Osteocyte (in vitro differentiated cells): ENCODE data around the gene APOL5. TPM values are rescaled to one million over a fixed set of nuclear protein-coding genes. Genes with fewer than 3 reads are reported as not detected.

ENCODE experiments used
- DNase-seq: peaks from one replicate; pipeline ENCODE4 v3.0.0; 2021; ENCODE audit warnings: mixed read lengths; ENCODE audit not compliant: unreplicated experiment; ENCODE audit errors: extremely low spot score
- H3K27ac Mint-ChIP-seq: one replicate; pipeline ENCODE4 v1.8.0; 2021; ENCODE audit warnings: mild to moderate bottlenecking, mixed read lengths; ENCODE audit not compliant: unreplicated experiment
- H3K27me3 Mint-ChIP-seq: one replicate; pipeline ENCODE4 v1.8.0; 2021; ENCODE audit warnings: mixed read lengths; ENCODE audit not compliant: unreplicated experiment
- H3K36me3 Mint-ChIP-seq: one replicate; pipeline ENCODE4 v1.8.0; 2021; ENCODE audit warnings: mixed read lengths; ENCODE audit not compliant: unreplicated experiment
- H3K4me1 Mint-ChIP-seq: one replicate; pipeline ENCODE4 v1.8.0; 2021; ENCODE audit warnings: mixed read lengths; ENCODE audit not compliant: unreplicated experiment
- H3K4me3 Mint-ChIP-seq: one replicate; pipeline ENCODE4 v1.8.0; 2021; ENCODE audit warnings: mild to moderate bottlenecking, moderate library complexity, mixed read lengths; ENCODE audit not compliant: unreplicated experiment
- H3K9me3 Mint-ChIP-seq: one replicate; pipeline ENCODE4 v1.8.0; 2021; ENCODE audit warnings: mixed read lengths; ENCODE audit not compliant: unreplicated experiment
- total RNA-seq: library from RNA; stranded (reverse); gene quantifications from 2 replicates; pipeline ENCODE4 v1.2.1, GENCODE V29; 2021
- TF ChIP-seq, protein P1 (sequence below): fragments of 200-600 bp; sonication (generic); IDR thresholded peaks from 2 replicates; pipeline ENCODE4 v1.5.0; 2021; ENCODE audit warnings: antibody characterized with exemption, mild to moderate bottlenecking, moderate library complexity

Gene APOL5
- total RNA-seq, 1 donor from 2014 or later: not detected

DNA sequence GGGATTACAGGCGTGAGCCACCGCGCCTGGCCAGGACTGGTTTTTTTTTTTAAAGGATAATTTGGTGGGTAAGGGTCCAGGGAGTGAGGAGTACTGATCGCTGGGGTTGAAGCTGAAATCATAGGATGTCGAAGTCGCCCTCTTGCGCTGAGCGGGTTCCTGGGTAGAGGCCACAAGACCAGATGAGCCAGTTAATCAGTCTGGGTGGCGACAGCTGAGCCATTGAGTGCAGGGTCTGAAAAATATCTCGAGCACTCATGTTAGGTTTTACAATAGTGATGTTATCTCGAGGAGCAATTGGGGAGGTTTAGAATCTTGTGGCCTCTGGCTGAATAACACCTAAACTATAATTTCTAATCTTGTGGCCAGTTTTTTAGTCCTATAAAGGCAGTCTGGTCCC lies 7.8 kb downstream of the APOL5 start:
- TF ChIP-seq, protein P1, sequence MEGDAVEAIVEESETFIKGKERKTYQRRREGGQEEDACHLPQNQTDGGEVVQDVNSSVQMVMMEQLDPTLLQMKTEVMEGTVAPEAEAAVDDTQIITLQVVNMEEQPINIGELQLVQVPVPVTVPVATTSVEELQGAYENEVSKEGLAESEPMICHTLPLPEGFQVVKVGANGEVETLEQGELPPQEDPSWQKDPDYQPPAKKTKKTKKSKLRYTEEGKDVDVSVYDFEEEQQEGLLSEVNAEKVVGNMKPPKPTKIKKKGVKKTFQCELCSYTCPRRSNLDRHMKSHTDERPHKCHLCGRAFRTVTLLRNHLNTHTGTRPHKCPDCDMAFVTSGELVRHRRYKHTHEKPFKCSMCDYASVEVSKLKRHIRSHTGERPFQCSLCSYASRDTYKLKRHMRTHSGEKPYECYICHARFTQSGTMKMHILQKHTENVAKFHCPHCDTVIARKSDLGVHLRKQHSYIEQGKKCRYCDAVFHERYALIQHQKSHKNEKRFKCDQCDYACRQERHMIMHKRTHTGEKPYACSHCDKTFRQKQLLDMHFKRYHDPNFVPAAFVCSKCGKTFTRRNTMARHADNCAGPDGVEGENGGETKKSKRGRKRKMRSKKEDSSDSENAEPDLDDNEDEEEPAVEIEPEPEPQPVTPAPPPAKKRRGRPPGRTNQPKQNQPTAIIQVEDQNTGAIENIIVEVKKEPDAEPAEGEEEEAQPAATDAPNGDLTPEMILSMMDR: no peak
- Mint-ChIP-seq H3K27ac (no peak overlapping the region), H3K4me1 (no peaks in the 10 kb centered on the region), H3K36me3 (peaks cover 1% of the 10 kb centered on the region), H3K4me3 (no peak overlapping the region), H3K27me3 (no peaks in the 10 kb centered on the region), H3K9me3 (no peaks in the 10 kb centered on the region)
- DNase-seq: no peak

DNA sequence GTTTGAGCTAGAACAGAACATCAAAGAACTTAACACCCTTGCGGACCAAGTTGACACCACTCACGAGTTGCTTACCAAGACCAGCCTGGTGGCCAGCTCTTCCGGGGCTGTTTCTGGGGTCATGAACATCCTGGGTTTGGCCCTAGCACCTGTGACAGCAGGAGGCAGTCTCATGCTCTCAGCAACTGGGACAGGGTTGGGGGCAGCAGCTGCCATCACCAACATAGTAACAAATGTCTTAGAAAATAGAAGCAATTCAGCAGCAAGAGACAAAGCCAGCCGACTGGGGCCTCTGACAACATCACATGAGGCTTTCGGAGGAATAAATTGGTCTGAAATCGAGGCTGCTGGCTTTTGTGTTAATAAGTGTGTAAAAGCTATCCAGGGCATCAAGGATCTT lies 8.7 kb downstream of the APOL5 start:
- TF ChIP-seq, protein P1: no peak
- Mint-ChIP-seq H3K4me1 (no peaks in the 10 kb centered on the region), H3K27ac (no peak overlapping the region), H3K4me3 (no peak overlapping the region), H3K9me3 (no peaks in the 10 kb centered on the region), H3K27me3 (peaks cover 3% of the 10 kb centered on the region), H3K36me3 (peaks cover 1% of the 10 kb centered on the region)
- no peak for DNase-seq

DNA sequence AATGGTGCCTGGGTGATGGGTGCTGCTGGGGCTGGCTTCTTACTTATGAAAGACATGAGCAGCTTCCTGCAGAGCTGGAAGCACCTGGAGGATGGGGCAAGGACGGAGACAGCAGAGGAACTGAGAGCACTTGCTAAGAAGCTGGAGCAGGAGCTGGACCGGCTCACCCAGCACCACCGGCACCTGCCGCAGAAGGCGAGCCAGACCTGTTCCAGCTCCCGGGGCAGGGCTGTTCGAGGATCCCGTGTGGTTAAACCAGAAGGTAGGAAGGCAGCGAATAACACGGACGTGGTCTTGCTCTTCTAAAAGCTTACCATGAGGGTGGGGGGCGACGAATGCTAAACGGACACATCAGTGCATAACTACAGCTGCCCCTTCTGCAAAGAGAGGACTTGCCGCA lies 9.3 kb downstream of the APOL5 start:
- TF ChIP-seq, protein P1: no peak
- Mint-ChIP-seq H3K4me1 (no peaks in the 10 kb centered on the region), H3K36me3 (peaks cover 1% of the 10 kb centered on the region), H3K9me3 (no peaks in the 10 kb centered on the region), H3K27me3 (peaks cover 3% of the 10 kb centered on the region), H3K27ac (no peak overlapping the region), H3K4me3 (no peak overlapping the region)
- DNase-seq: no peak

DNA sequence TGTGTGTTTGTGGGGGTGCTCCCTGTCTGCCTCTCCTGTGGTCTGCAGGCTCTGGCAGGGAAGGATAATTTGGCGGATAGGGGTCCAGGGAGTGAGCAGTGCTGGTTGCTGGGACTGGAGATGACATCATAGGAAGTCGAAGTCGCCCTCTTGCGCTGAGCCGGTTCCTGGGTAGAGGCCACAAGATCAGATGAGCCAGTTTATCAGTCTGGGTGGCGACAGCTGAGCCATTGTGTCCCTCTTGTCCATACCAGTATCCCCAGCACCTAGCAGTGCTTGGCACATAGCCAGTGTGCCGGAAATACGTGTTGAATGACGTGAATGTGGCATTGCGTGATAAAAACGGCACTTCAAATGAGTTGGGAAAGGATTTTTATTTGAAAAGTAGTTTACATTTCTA lies 9.8 kb downstream of the APOL5 start:
- H3K27ac Mint-ChIP-seq: no peak overlapping the region
- TF ChIP-seq, protein P1: no peak
- H3K4me1 Mint-ChIP-seq: no peaks in the 10 kb centered on the region
- H3K4me3 Mint-ChIP-seq: no peak overlapping the region
- H3K27me3 Mint-ChIP-seq: peaks cover 3% of the 10 kb centered on the region
- DNase-seq: no peak
- H3K36me3 Mint-ChIP-seq: peaks cover 1% of the 10 kb centered on the region
- H3K9me3 Mint-ChIP-seq: no peaks in the 10 kb centered on the region

DNA sequence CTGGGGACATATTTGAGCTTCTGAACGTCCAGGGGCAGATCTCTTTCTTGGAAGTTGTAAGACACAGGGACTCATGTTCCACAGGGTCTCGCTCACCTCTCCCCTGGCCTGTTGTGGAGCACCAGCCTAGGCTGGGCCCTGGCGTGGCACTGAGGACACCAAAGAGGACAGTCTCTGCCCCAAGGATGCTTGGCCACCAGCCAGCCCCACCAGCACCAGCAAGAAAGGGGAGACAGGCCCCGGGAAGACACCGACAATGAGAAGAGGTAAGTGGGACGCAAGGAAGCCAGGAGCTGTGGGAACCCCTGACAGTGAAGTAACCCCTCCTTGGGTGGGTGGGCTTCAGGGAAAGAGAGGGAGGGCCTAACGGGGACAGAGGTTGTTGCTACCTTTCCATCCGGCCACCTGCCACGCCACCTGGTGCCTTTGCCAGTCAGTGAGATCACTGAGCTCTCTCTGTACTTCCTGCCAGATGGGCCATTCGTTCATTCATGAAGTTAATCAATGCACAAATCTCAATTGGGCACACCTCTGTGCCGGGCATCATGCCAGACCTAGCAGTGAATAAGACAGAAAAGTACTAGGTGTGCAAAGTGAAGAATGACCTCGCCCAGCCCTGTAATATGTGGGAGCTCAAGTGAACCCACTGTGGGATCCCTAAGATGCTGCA lies 11.1 kb downstream of the APOL5 start:
- H3K4me3 Mint-ChIP-seq: no peak overlapping the region
- no peak overlapping the region for H3K27ac Mint-ChIP-seq
- no peaks in the 10 kb centered on the region for H3K4me1 Mint-ChIP-seq
- TF ChIP-seq, protein P1: no peak
- H3K36me3 Mint-ChIP-seq: peaks cover 1% of the 10 kb centered on the region
- no peaks in the 10 kb centered on the region for H3K9me3 Mint-ChIP-seq
- peaks cover 3% of the 10 kb centered on the region for H3K27me3 Mint-ChIP-seq
- DNase-seq: no peak
